ENCODE data around the gene JADE3. TPM values are rescaled to one million over a fixed set of nuclear protein-coding genes. Genes with fewer than 3 reads are reported as not detected.
A peak's percentile ranks its signal among the peaks of the same experiment; 100 is the strongest.

The JADE3 gene
- total RNA-seq, 1 donor from 2014 or later: 8.4 TPM

DNA sequence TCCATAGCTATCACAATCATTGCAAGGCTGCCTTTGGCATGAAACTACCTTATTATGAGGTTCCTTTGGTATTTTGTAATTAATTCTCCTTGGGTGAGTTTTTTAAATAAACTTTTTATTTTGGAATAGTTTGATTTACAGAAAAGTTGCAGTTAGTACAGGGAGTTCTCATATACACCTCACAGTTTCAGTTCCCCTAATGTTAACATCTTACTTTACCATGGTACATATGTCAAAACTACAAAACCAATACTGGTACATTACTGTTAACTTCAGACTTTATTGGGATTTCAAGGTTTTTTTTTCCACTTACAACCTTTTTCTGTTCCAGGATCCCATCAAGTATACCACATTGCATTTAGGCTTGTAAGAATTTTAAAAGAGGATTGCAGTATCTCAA lies 114.0 kb downstream of the JADE3 start:
- DNase-seq (ENCODE audit: low spot score): no peak

DNA sequence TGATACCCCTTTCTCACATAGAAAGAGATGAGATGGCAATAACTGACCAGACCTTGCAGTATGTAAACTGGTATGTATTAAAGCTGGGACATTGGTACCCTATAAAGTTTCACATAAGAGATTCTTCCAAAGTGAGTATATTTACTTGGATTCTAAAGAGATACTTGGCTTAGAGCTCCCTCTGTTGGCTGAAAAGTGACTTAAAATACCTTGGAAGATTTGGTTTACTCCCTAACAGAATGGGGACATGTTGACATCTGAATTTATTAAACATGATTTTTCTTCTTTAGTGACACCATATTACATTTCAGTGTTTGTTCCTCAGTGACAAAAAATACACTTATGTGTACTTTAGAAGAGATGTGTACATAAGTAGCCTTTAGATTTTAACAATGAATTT lies 118.1 kb downstream of the JADE3 start:
- peak; percentile 12 for DNase-seq (ENCODE audit: low spot score)

DNA sequence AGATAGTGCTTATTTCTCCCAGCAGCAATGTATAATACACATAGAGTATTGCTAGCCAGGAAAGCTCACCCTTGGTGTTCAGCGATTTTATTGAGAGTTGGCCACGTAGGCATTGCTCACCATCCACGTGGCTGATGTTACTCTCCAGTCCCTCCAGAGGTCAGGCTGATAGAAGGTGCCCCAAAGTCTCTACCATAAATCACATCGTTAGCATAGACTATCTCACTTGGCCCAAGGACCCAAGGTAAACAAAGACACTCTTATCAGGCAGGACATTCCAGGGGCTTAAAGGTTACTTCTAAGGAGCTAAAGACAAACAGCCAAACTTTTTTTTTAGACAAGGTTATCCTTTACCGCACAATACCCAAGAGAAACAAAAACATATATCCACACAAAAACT lies 135.8 kb downstream of the JADE3 start:
- DNase-seq (ENCODE audit: low spot score): no peak

DNA sequence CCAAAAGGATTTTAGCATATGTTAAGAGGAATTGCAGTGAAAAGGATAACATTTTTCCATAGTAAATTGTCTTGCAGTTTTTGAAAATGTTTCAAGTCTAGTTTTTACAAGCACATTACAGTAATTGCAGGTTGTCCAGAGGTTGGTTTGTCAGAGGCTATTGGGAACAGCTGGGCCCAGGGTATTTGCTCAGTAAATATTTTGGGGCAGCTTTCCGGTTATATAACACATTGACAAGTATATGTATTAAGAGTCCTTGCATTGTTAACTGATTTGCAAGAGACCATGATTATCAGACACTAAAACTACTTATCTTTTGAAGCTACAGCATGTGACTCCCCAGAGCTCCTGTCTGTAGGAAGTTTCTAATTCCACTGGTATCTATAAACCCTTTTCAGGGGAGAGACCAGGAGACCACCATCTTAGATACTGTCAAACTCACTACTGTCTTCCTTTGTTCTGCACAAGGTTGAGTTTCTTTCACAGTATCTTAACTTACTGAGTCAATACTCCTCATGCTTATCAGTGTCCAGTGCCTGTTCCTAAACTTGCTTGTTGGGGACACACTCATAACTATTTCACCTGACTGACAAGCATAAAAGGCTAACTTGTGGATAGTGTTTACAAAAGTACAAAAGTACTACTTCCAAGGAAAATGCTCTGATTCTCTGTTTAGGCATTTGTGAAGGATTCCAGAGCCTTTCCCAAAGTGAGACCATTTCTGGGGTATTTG lies 147.1 kb downstream of the JADE3 start:
- no peak for DNase-seq (ENCODE audit: low spot score)

DNA sequence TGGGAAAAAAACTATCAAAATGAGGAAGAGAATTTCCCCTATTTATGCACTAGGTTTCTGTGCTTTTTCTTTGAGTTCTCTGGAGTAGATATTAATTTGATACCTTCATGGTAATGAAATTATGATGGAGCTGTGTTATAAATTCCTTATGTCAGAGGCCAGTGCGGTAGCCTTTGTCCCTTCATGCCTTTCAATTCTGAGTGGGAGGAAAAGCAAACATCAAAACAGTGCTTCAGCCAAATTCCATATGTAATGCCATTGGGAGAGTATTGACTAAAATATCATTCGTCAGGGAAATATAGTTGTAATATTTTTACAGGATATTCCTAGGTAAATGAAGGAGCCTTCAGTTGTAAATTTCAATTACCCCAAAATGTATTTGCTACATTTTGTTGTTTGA lies 148.5 kb downstream of the JADE3 start:
- no peak for DNase-seq (ENCODE audit: low spot score)

DNA sequence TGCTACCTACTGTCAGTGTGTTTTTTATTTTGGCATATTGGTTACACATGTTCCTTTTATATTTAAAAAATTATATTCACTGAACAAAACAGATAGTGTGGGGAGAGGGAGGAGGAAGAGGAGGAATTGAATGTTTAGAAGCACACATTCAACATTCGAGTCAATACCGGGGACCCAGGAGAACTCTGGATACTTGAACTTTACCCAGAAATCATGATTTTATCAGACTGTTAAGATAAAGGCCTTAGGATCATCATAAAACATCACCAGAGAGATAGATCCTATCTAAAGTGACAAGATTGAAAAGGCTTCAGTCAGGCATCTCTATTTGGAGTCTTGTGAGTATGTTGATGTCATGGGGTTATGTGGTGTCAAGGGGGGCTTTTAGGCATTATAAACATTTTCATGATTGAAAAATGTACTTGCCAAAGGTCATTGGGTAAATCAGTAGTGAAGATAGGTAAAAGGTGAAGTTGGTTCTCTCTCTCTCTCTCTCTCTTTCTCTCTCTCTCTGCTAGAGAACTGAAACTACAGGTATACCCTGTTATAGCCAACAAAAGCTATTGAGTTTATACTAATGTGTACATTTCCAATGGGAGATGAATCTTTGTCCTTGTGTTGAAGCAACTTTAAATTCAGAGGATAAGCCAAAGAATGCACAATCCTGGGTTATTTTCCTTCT lies 149.2 kb downstream of the JADE3 start:
- no peak for DNase-seq (ENCODE audit: low spot score)

DNA sequence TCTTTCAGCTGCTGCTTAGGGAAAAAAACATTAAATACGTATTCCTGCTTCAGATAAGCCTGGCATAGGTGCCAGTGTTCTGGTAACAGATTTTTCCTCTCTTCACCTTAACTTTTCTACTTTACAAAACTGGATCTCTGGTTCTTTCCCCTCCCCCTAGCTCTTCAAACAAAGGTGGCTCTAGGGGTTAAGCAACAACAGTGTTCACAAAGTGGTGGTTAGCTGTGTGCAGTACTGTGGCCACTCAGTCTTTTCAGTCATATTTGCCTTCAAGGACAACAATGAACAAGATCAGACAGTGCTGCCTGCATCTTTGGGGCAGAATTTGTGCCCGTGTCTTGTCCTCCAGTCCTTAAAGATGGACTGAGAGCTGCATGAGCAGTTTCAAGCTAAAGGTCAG lies 151.0 kb downstream of the JADE3 start:
- DNase-seq (ENCODE audit: low spot score): no peak

DNA sequence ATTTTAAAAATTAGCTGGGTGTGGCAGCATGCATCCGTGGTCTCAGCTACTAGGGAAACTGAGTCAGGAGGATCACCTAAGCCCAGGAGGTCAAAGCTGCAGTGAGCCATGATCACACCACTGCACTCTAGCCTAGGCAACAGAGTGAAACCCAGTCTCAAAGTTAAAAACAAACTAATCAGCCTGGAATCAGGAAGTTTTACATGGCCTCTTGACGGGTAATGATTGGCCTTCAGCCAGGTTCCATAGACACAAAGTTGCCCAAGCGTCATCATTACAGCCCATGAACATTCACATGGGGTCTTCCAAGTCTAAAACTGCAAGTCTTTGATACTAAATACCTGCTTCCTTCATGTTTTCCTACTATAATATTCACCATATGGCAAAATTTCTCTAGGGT lies 156.0 kb downstream of the JADE3 start:
- no peak for DNase-seq (ENCODE audit: low spot score)

DNA sequence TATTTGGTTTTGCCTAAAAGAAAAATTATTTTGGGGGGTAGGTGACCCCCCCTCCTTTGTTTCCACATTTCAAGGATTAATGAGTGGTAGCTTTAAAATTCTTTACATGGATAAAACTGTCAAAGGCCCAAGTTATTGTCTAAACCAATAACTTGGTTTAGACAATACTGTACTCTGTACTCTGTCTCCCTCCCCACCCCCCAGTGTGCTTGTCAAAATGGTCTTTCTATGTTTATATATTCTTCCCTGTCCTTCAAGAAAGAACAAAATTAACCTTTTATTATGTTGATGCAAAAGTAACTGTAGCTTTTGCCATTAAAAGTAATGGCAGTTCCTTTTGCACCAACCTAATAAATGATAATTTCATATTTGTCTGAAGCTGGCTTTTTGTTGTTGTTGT lies 156.5 kb downstream of the JADE3 start:
- DNase-seq (ENCODE audit: low spot score): no peak

DNA sequence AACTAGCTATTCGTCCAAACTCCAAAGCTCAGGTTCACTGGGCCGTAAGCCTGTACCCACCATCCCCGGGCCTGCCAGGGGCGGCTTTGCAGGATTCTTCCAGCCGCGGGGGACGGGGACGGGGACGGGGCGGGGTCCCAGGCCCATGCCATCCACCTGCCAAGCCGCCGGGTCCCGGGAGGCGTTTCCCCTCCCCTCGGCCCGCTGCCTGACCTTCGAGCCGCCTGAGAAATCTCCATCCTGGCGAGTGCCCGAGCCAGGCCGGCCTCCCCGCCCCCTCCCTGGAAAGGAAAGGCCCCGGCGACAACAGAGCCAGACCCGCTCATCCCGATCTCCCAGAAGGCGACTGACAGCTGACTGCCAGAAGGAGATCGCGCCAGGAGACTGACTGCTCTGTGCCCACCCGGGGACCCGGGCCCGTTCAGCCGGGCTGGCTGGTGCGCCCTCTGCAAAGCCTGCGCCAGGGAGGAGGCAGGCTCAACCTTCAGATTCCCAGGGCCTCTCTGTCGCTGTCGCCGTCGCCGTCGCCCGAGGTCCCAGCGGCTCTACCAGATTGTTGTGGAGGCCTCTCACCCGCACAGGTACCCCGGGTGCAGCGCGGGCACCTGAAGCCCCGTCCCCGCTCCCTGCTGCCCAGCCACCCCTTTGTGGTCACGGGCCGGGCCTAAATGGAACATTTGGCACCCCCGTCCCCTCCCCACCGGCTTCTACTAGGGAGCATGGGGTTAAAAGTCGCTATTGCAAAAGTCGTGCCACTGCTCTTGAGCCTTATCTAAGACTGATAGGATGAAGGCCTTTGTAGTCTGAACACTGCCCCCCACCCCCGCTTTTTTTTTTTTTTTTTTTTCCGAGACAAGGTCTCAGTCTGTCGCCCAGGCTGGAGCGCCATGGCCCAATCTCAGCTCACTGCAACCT lies 166.2 kb downstream of the JADE3 start, which contains the start of gene RGN:
Gene RGN, plus strand, starts transcription at position 315 of the 915 bp plus-strand sequence. CDS start 2,702 bp downstream, outside the sequence.
- DNase-seq (ENCODE audit: low spot score): no peak

DNA sequence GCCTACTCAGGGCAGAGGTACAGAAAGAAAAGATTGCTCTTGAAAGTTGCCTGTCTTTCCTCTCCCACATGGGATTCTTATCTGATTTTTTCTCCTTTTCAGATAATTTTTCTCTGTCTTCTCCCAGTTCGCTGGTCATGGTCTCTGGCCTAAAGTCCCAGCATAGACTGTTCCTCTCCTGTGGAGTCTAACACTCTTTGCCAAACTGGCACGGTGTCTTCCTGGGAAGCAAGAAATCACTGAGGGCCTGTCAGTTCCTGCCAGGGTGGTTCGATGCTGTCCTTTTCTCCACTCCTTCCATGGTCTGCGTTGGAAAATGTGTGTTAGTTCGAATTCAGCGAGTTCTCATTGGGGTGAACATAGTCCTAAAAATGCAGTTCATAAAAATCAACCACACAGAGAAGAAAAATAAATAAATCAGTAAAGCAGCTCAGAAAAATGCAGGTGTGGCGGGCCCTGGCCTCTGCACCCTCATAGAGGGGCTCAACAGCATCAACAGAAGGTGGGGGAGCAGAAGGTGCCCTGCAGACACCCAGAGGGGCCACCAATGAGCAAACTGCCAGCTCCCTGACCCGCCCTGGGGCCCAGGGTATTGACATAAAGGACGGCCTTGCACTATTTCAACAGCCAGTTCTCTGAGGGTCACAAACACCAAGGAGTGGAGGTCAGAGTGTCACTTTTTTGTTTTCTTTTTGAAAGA lies 168.1 kb downstream of the JADE3 start:
- no peak for DNase-seq (ENCODE audit: low spot score)

DNA sequence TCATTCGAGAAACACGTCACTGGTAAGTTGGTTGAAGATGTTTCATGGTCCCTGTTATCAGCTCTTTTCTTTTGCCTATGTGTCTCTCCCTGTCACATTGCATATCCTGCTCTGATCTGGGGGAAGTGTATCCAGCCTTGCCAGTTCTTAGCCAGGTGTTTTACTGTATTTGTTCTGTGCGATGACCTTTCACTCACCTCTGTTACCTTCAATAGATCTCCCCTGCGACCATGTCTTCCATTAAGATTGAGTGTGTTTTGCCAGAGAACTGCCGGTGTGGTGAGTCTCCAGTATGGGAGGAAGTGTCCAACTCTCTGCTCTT lies 168.7 kb downstream of the JADE3 start:
- no peak for DNase-seq (ENCODE audit: low spot score)

DNA sequence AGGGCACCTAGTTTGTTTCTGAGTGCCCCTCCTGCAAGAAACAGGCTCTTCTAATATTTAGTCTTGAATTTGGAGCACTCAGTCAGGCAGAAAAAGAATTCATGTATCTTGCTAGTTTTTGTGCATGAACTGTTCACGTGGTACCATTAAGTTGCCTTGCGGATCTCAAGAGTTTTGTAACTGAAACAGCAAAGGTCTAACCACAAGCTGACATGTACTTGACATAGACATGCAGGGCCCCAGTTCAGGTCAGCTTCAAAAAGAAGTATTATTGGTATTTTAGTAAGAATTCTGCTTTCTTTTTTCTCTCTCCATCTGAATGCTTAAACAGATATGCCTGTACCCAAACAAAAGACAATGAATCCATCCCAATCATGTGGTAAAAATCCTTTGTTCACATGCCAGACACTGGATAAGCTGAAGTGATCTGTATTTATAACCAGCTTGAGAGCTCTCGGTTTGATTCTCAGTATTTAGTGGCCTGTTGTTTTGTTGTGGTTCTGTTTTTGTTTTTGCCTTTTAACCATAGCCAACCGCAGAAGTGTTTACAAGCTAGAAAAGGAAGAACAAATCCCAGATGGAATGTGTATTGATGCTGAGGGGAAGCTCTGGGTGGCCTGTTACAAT lies 179.0 kb downstream of the JADE3 start:
- DNase-seq (ENCODE audit: low spot score): no peak

DNA sequence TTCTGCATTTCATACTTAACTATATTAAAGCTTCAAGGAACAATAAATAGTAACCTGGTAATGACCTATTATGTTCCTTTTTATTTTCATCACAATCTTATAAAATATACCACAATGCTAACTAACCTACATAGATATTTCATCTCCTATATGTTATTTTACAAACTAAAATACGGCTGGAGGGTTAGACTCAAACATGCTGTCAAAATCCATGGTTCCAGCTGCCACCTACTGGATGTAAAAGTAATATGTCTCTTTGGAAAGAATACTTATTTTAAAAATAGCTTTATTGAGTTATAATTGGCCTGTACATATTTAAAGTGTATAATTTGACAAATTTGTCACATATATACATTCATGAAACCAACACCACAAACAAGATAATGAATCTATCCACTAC lies 181.0 kb downstream of the JADE3 start:
- no peak for DNase-seq (ENCODE audit: low spot score)

DNA sequence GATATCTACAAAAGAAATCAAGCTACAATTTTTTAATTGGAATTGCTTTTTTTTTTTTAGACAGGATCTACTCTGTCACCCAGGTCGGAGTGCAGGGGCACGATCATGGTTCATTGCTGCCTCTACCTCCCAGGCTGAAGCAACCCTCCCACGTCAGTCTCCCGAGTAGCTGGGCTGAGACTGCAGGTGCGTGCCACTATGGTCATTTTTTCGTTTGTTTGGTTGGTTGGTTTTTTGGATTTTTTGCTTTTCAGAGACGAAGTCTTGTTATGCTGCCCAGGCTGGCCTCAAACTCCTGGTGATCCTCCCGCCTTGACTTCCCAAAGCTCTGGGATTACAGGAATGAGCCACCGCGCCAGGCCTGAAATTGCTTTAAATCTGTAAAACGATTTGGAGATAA lies 181.6 kb downstream of the JADE3 start:
- no peak for DNase-seq (ENCODE audit: low spot score)

DNA sequence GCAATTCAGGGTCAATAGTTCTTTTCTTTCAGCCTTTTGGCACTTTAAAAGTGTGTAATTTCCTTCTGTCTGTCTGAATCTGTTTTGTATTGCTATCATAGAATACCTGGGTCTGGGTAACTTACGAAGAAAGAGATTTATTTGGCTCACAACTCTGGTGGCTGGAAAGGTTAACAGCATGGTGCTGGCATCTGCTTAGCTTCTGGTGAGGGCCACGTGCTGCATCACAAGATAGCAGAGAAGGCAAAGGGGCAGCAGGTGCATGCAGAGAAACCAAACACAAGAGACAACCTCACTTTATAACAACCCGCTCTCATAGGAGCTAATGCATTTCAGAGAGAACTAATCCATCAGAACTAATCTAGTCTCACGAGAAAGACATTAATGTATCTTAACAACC lies 184.8 kb downstream of the JADE3 start:
- DNase-seq (ENCODE audit: low spot score): no peak

DNA sequence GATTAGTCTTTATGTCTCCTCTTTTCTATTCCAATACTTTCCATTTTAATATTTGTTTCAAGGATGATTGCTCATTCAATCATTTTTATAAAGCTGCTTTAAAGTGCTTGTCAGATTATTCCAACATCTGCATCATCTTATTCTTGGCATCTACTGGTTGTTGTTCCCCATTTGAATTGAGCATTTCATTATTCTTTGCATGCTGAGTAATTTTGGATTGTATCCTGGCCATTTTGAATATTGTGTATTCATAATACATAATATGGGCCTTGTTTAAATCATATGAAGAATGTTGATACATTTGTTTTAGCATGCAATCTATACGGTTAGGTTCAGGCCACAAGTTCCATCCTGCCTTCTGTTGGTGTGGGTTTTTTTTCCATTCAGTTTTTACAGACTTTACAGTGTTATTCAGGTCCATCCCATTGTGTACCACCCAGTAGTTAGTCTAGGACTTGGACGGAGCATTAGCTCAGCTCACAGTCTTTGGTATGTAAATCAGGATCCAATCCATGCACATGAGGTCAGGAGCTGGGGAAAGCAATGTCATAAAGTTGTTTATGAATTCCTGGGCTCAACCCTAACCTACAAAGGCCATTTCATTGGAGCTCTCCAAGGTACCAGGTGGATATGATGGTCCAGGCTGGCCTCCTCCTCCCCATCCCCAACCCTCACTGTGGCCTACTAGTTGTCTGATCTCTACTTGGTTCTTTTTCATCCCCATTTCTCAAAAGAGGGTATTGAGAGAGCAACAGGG lies 186.3 kb downstream of the JADE3 start:
- no peak for DNase-seq (ENCODE audit: low spot score)

DNA sequence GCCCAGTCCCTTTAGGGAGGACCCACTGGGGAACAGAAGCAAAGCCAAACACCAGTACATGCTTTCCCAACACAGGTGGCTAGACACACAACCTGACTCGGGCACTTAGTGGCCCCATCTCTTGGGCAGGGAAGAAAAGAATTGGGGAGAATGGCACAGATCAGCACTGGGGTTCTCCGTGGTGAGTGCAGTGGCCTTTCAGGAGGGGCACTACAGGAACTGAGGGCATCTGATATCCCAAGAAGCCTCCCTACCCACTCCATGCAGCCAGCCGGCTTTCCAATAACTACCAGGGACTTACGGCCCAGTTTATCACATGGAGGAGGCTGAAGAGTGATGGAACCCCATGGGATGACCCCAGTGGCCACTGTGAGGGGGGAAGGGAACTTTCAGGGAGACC lies 189.0 kb downstream of the JADE3 start:
- DNase-seq (ENCODE audit: low spot score): no peak
